A549 (cell line): Measurements from ENCODE around the gene LMX1B. TPM values are rescaled to one million over a fixed set of nuclear protein-coding genes. Genes with fewer than 3 reads are reported as not detected.

Source experiments
- ATAC-seq, 2 experiments: fragments of 200-7000 bp in 1 of 2; fragments of >200 bp in 1 of 2; cut with Nextera tagmentation in 1 of 2; cut with Tn5 transposase in 1 of 2; 3 replicates each; pipeline versions ENCODE4 v1.8.0 to v1.9.1; 2018 to 2020; ENCODE audit warnings: mild to moderate bottlenecking in 1 of 2, moderate library complexity in 1 of 2
- CTCF ChIA-PET: fragments of 300-600 bp; sonication (Branson Sonifier 250); formaldehyde crosslinking; extraction: SDS; loops from one replicate; lab custom pipeline; 2021; ENCODE audit warnings: antibody characterized with exemption, inconsistent platforms; lab: Yijun Ruan, JAX
- POLR2A ChIA-PET: fragments of 350-600 bp; formaldehyde crosslinking; extraction: SDS; loops from one replicate; lab custom pipeline; 2021; ENCODE audit warnings: antibody characterized with exemption, inconsistent platforms; lab: Yijun Ruan, JAX
- DNase-seq, 2 experiments: peaks; one replicate each; pipeline versions ENCODE4 v3.0.0 to v3.0.0-alpha.2; 2011 to 2016; ENCODE audit warnings: low read depth in 1 of 2, low spot score in 1 of 2
- FAIRE-seq: peaks from 2 replicates; lab custom pipeline; 2011; peaks lifted over from hg19 to GRCh38; lab: Jason Lieb, UNC
- H3K27ac ChIP-seq, 2 experiments: fragments of >200 bp; sonication (Bioruptor Twin); formaldehyde crosslinking; 3 replicates each; pipeline ENCODE4 v1.5.1; 2016 to 2017
- H3K4me1 ChIP-seq: fragments of >200 bp; sonication (Bioruptor Twin); formaldehyde crosslinking; 3 replicates; pipeline ENCODE4 v1.6.1; 2016
- H3K4me2 ChIP-seq: fragments of >200 bp; sonication (Bioruptor Twin); formaldehyde crosslinking; 3 replicates; pipeline ENCODE4 v1.6.1; 2016
- H3K4me3 ChIP-seq: fragments of >200 bp; sonication (Bioruptor Twin); formaldehyde crosslinking; 3 replicates; pipeline ENCODE4 v1.5.1; 2016
- H3K9me3 ChIP-seq: fragments of >200 bp; sonication (Bioruptor Twin); formaldehyde crosslinking; 3 replicates; pipeline ENCODE4 v1.6.1; 2016
- BCL3 ChIP-seq: fragments of >200 bp; sonication (Bioruptor Twin); formaldehyde crosslinking; IDR thresholded peaks from 3 replicates; pipeline ENCODE4 v1.6.1; 2016
- CEBPB ChIP-seq, 2 experiments: fragments of >200 bp in 1 of 2; sonication (Bioruptor Twin) in 1 of 2; formaldehyde crosslinking in 1 of 2; IDR thresholded peaks; 2 replicates each; pipeline ENCODE4 v1.6.1; 2012 to 2016
- CHD2 ChIP-seq: fragments of 150-350 bp; IDR thresholded peaks from 2 replicates; pipeline ENCODE4 v1.6.1; 2014; ENCODE audit warnings: low read length; ENCODE audit not compliant: partially characterized antibody
- CTCF ChIP-seq: fragments of >200 bp; sonication (Bioruptor Twin); formaldehyde crosslinking; IDR thresholded peaks from 3 replicates; pipeline ENCODE4 v1.5.1; 2016
- E2F6 ChIP-seq: IDR thresholded peaks from 2 replicates; pipeline ENCODE4 v1.6.1; 2012; ENCODE audit warnings: low read depth, borderline replicate concordance
- ELK1 ChIP-seq: fragments of 150-350 bp; IDR thresholded peaks from 2 replicates; pipeline ENCODE4 v1.6.1; 2014; ENCODE audit warnings: low read depth, mild to moderate bottlenecking, low read length
- GATA3 ChIP-seq: IDR thresholded peaks from 2 replicates; pipeline ENCODE4 v1.6.1; 2012; ENCODE audit warnings: borderline replicate concordance
- HDAC2 ChIP-seq: fragments of 200-600 bp; sonication (generic); IDR thresholded peaks from 2 replicates; pipeline ENCODE4 v1.6.1; 2016
- HEYL ChIP-seq: fragments of 250-450 bp; sonication (Bioruptor Pico); IDR thresholded peaks from 2 replicates; pipeline ENCODE4 v1.8.0; 2021; ENCODE audit warnings: mild to moderate bottlenecking, moderate library complexity
- HMGXB4 ChIP-seq: fragments of 250-450 bp; sonication (Bioruptor Pico); IDR thresholded peaks from 2 replicates; pipeline ENCODE4 v1.5.0; 2021; ENCODE audit warnings: mild to moderate bottlenecking, moderate library complexity, borderline replicate concordance
- HOXB13 ChIP-seq: fragments of 250-450 bp; sonication (Bioruptor Pico); IDR thresholded peaks from 2 replicates; pipeline ENCODE4 v1.5.0; 2020; ENCODE audit warnings: low read depth, mild to moderate bottlenecking, moderate library complexity
- HOXB5 ChIP-seq: fragments of 250-450 bp; sonication (Bioruptor Pico); IDR thresholded peaks from 2 replicates; pipeline ENCODE4 v1.5.0; 2020; ENCODE audit warnings: mild to moderate bottlenecking, moderate library complexity
- JUNB ChIP-seq: fragments of >200 bp; sonication (Bioruptor Twin); formaldehyde crosslinking; IDR thresholded peaks from 2 replicates; pipeline ENCODE4 v1.6.1; 2016
- KDM1A ChIP-seq: fragments of 200-600 bp; sonication (generic); IDR thresholded peaks from 2 replicates; pipeline ENCODE4 v1.6.1; 2016; ENCODE audit warnings: low read depth, mild to moderate bottlenecking
- MAFK ChIP-seq: fragments of 450-650 bp; IDR thresholded peaks from 2 replicates; pipeline ENCODE4 v1.6.1; 2014; ENCODE audit not compliant: partially characterized antibody
- MAX ChIP-seq: IDR thresholded peaks from 2 replicates; pipeline ENCODE4 v1.6.1; 2012
- MYC ChIP-seq: IDR thresholded peaks from 2 replicates; pipeline ENCODE4 v1.6.1; 2012; ENCODE audit warnings: mild to moderate bottlenecking, inconsistent platforms, low read length, improper control_type of control experiment, borderline replicate concordance
- NFE2L2 ChIP-seq: fragments of 150-350 bp; conservative IDR thresholded peaks from 2 replicates; pipeline ENCODE4 v1.6.1; 2014; ENCODE audit warnings: low read length
- NR3C1 ChIP-seq: fragments of >200 bp; sonication (Bioruptor Twin); formaldehyde crosslinking; IDR thresholded peaks from 3 replicates; pipeline ENCODE4 v1.6.1; 2017
- PBX3 ChIP-seq: IDR thresholded peaks from 2 replicates; pipeline ENCODE4 v1.6.1; 2012
- PHF8 ChIP-seq: fragments of 200-600 bp; sonication (generic); IDR thresholded peaks from 2 replicates; pipeline ENCODE4 v1.6.1; 2016; ENCODE audit warnings: low read depth, mild to moderate bottlenecking, antibody characterized with exemption, moderate library complexity, borderline replicate concordance
- POLR2AphosphoS2 ChIP-seq: conservative IDR thresholded peaks from 2 replicates; pipeline ENCODE4 v1.6.1; 2012; ENCODE audit warnings: low read length, improper control_type of control experiment, inconsistent platforms
- RARB ChIP-seq: fragments of 250-450 bp; sonication (Bioruptor Pico); IDR thresholded peaks from 2 replicates; pipeline ENCODE4 v1.8.0; 2021; ENCODE audit warnings: mild to moderate bottlenecking, moderate library complexity
- TFCP2L1 ChIP-seq: fragments of 250-450 bp; sonication (Bioruptor Pico); IDR thresholded peaks from 2 replicates; pipeline ENCODE4 v1.5.0; 2021; ENCODE audit warnings: mild to moderate bottlenecking
- ZC3H11A ChIP-seq: fragments of 450-650 bp; IDR thresholded peaks from 2 replicates; pipeline ENCODE4 v1.6.1; 2014; ENCODE audit warnings: antibody characterized with exemption, mild to moderate bottlenecking
- ZFP36 ChIP-seq: fragments of 450-650 bp; IDR thresholded peaks from 2 replicates; pipeline ENCODE4 v1.6.1; 2014; ENCODE audit warnings: borderline replicate concordance; ENCODE audit not compliant: partially characterized antibody
- ZNF302 ChIP-seq: fragments of 250-450 bp; sonication (Bioruptor Pico); IDR thresholded peaks from 2 replicates; pipeline ENCODE4 v1.9.0; 2021; ENCODE audit warnings: inconsistent platforms, mild to moderate bottlenecking, moderate library complexity
- ZSCAN20 ChIP-seq: fragments of 250-450 bp; sonication (Bioruptor Pico); IDR thresholded peaks from 2 replicates; pipeline ENCODE4 v1.8.0; 2022; ENCODE audit warnings: mild to moderate bottlenecking, moderate library complexity
- WGBS: methylation state at CpG from one replicate; pipeline ENCODE4 v1.1.6; 2017; ENCODE audit errors: missing lambda C conversion rate; 5-methylcytosine and 5-hydroxymethylcytosine counted together
- polyA plus RNA-seq, 4 experiments: library from polyadenylated mRNA; depleted of rRNA in 3 of 4; stranded (reverse); fragments of >200 nt; fragmentation: RNase III in 1 of 4; extraction: RNeasy Plus Mini Kit Qiagen cat#74134 plus additional on column Dnase treatment in 1 of 4; gene quantifications; 2 replicates in 3 of 4; 3 replicates in 1 of 4; pipeline ENCODE4 v1.2.3, GENCODE V29; 2011 to 2017

LMX1B gene
- polyA plus RNA-seq, 2 of the 4 experiments (the other 2 are of a cell fraction): 0.41 to 0.56 TPM

- TF ChIP-seq RARB (CRISPR knock-in tag): no peak
Measured at GRCh38 chr9:126698756-126699155, 85.0 kb downstream of the LMX1B start (continued).

GRCh38 chr9:126699401-126699881 lies 85.7 kb downstream of the LMX1B start:
- CTCF ChIA-PET: interaction anchor here (0.8 to 2.6 kb wide), 6 partner anchors 9 to 82 kb away, joined by 3 to 22 read pairs (median 4); no protein-coding TSS in a partner anchor
- Histone ChIP-seq H3K9me3 (no peaks in the 10 kb centered on the region), H3K4me1 (peaks cover 3% of the 10 kb centered on the region; the same call in 1 of the 3 replicates), H3K4me3 (no peak overlapping the region), H3K4me2 (no peak overlapping the region), H3K27ac (no peak overlapping the region)
- ATAC-seq: no peak
- FAIRE-seq: no peak
- POLR2A ChIA-PET: no interaction called here
- TF ChIP-seq NR3C1: no peak
- no peak for TF ChIP-seq NFE2L2
- TF ChIP-seq BCL3: no peak
- no peak for TF ChIP-seq PBX3
- TF ChIP-seq ZNF302 (CRISPR knock-in tag): no peak
- no peak for TF ChIP-seq TFCP2L1 (CRISPR knock-in tag)
- no peak for TF ChIP-seq HDAC2
- TF ChIP-seq HOXB5 (CRISPR knock-in tag): no peak
- no peak for TF ChIP-seq ELK1
- TF ChIP-seq PHF8: no peak
- TF ChIP-seq HOXB13: no peak
- WGBS: 55% methylated on average over 7 of the region's 10 CpGs
- DNase-seq: no peak

GRCh38 chr9:126700296-126700695 lies 86.6 kb downstream of the LMX1B start:
- Histone ChIP-seq H3K27ac (no peak overlapping the region), H3K9me3 (no peaks in the 10 kb centered on the region), H3K4me2 (no peak overlapping the region), H3K4me1 (peaks cover 9% of the 10 kb centered on the region; the same call in 2 of the 3 replicates), H3K4me3 (no peak overlapping the region)
- FAIRE-seq (no peak), DNase-seq (no peak), ATAC-seq (no peak)
- TF ChIP-seq CEBPB (IDR thresholded peaks at IDR 0.05): no peak
- TF ChIP-seq E2F6: no peak
- no peak for TF ChIP-seq CTCF
- no peak for TF ChIP-seq ZFP36
- TF ChIP-seq HEYL (CRISPR knock-in tag): no peak
- no peak for TF ChIP-seq JUNB
- TF ChIP-seq MYC: no peak
- TF ChIP-seq ZSCAN20: no peak
- no peak for TF ChIP-seq CHD2
- no peak for TF ChIP-seq POLR2AphosphoS2
- TF ChIP-seq KDM1A: no peak
- TF ChIP-seq ZC3H11A: no peak
- TF ChIP-seq GATA3: no peak
- TF ChIP-seq MAFK: no peak
- TF ChIP-seq HMGXB4 (CRISPR knock-in tag): no peak
- TF ChIP-seq PHF8: no peak
- no peak for TF ChIP-seq MAX
- WGBS: 90% methylated on average over 10 of the region's 10 CpGs
- ChIA-PET CTCF (interaction anchor here (0.6 to 2.6 kb wide), 5 partner anchors 10 to 145 kb away, joined by 3 to 22 read pairs (median 5); no protein-coding TSS in a partner anchor), POLR2A (no interaction called here)
